ENCODE measurements around the gene FAM222A. TPM values are rescaled to one million over a fixed set of nuclear protein-coding genes. Genes with fewer than 3 reads are reported as not detected.
A peak's percentile ranks its signal among the peaks of the same experiment; 100 is the strongest.

FAM222A gene
- total and polyA plus RNA-seq, 2 of the 8 experiments (the other 6 are each of a cell fraction or from before 2014, with no cell fraction given) = 0.94 to 1.1 TPM

DNA sequence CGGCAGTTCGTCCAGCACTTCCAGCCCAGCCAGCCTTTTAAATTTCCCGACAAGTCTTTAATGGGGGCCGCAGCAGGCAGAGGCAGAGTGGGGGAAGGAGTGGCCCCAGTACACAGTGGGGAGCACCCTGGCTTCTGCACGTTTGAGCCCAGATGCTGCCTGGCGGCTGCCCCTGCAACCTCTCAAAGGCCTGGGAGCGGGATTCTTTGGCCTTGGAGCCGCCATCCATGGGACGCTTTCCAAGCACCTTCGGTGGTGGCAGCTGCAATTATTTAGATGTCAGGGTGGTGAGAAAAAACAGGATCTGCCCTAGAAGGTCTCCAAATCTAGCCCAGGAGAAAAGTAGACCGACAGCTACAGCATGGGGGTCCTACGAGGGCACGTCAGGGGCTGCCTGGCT is 46.0 kb downstream of the FAM222A start:
- H3K4me1 ChIP-seq (replicated peaks in 1 of 4; ENCODE audit: control insufficient read depth in 3 of 4, insufficient read depth in 4 of 4, low read length in 3 of 4) = peaks cover 0 to 10% (median 5%) of the 10 kb centered on the region in 4 experiments; a peak in 5 of 7 replicates
- no peak overlapping the region for H4K8ac ChIP-seq (ENCODE audit: extremely low read depth, insufficient read depth, low read length)
- H3K4me3 ChIP-seq (ENCODE audit: extremely low read depth in 1 of 4, insufficient read depth in 2 of 4, low read depth in 3 of 4, low read length in 4 of 4) = no peak overlapping the region
- H2AK5ac ChIP-seq (ENCODE audit: low read depth, low read length) = no peak overlapping the region
- POLR2A ChIA-PET (ENCODE audit: partially characterized antibody) = no interaction called here
- H2BK12ac ChIP-seq (ENCODE audit: low read depth, low read length) = no peak overlapping the region
- no peaks in the 10 kb centered on the region for H3K79me1 ChIP-seq (ENCODE audit: low read depth, low read length)
- no peaks in the 10 kb centered on the region for H3K27me3 ChIP-seq (replicated peaks in 1 of 4; ENCODE audit: control insufficient read depth in 3 of 4, extremely low read depth in 1 of 4, insufficient read depth in 3 of 4, low read length in 3 of 4)
- no peak overlapping the region for H3K4me2 ChIP-seq (ENCODE audit: insufficient read depth in 1 of 2, low read depth in 2 of 2, low read length in 2 of 2)
- 75% methylated on average over 13 of the region's 13 CpGs; no CpG with 5 or more reads in 1 of the 2 experiments for WGBS, 2 experiments (ENCODE audit: extremely low coverage in 1 of 2, insufficient coverage in 1 of 2, insufficient read length in 1 of 2, insufficient replicate concordance in 2 of 2, low coverage in 1 of 2, low lambda C conversion rate in 2 of 2, missing lambda C conversion rate in 1 of 2)
- no peak overlapping the region for H2BK15ac ChIP-seq (ENCODE audit: low read length)
- H3K23ac ChIP-seq (ENCODE audit: insufficient read length) = no peak overlapping the region
- H3K23me2 ChIP-seq (ENCODE audit: low read depth, low read length) = no peaks in the 10 kb centered on the region
- H3K56ac ChIP-seq (replicated peaks; ENCODE audit: insufficient read length, low read depth, low read length) = no peak overlapping the region
- no peak overlapping the region for H4K5ac ChIP-seq (ENCODE audit: insufficient read length, low read depth, low read length)
- H3K9ac ChIP-seq (replicated peaks in 1 of 4; ENCODE audit: extremely low read depth in 1 of 4, low read depth in 3 of 4, low read length in 3 of 4) = no peak overlapping the region
- CTCF ChIA-PET (ENCODE audit: partially characterized antibody) = interaction anchor here (0.6 to 10.0 kb wide), 11 partner anchors 10 to 326 kb away, joined by 3 to 120 read pairs (median 4); no protein-coding TSS in a partner anchor
- no peaks in the 10 kb centered on the region for H4K20me1 ChIP-seq (replicated peaks in 1 of 2; ENCODE audit: control insufficient read depth in 1 of 2, insufficient read depth in 2 of 2, low read length in 2 of 2)
- H3K36me3 ChIP-seq (ENCODE audit: control insufficient read depth in 2 of 4, insufficient read depth in 4 of 4, low read length in 3 of 4) = no peaks in the 10 kb centered on the region
- H2BK120ac ChIP-seq (replicated peaks; ENCODE audit: low read depth, low read length) = no peak overlapping the region
- peak in 1 of 2 experiments; percentile 43 for DNase-seq (ENCODE audit: low read depth in 1 of 2, low spot score in 2 of 2)
- no peak overlapping the region for H3K27ac ChIP-seq (ENCODE audit: low read depth, low read length)
- H3K9me3 ChIP-seq (ENCODE audit: insufficient read depth in 2 of 2, low read depth in 1 of 2, low read length in 1 of 2) = no peaks in the 10 kb centered on the region
- H2BK5ac ChIP-seq (ENCODE audit: low read depth, low read length) = no peak overlapping the region
- H3K14ac ChIP-seq (ENCODE audit: insufficient read length) = no peak overlapping the region
- no peak overlapping the region for H2AFZ ChIP-seq (ENCODE audit: low read length)
- no peaks in the 10 kb centered on the region for H3K79me2 ChIP-seq (ENCODE audit: control insufficient read depth in 1 of 2, insufficient read depth in 2 of 2, low read length in 2 of 2)
- no peak overlapping the region for H2BK20ac ChIP-seq (ENCODE audit: low read length)
- no peak overlapping the region for H4K91ac ChIP-seq (replicated peaks; ENCODE audit: insufficient read length, low read length)
- no peak for FAIRE-seq
- no peak overlapping the region for H3K18ac ChIP-seq (ENCODE audit: extremely low read depth, low read length)
- H3K4ac ChIP-seq (replicated peaks; ENCODE audit: insufficient read length, low read depth, low read length) = no peak overlapping the region
- TF ChIP-seq TAF1 (IDR thresholded peaks at IDR 0.05; ENCODE audit: low read depth, low read length) (no peak), PHF8 (conservative IDR thresholded peaks at IDR 0.05; ENCODE audit: low read depth, low read length) (no peak), BCL11A (IDR thresholded peaks at IDR 0.05; ENCODE audit: low read depth in 2 of 2, low read length in 2 of 2) (no peak), TCF12 (IDR thresholded peaks at IDR 0.05; ENCODE audit: low read depth, low read length) (no peak), FOSL1 (IDR thresholded peaks at IDR 0.05; ENCODE audit: insufficient read depth, low read depth, low read length) (no peak), POLR2A (IDR thresholded peaks at IDR 0.05; ENCODE audit: control extremely low read depth in 1 of 2, low read depth in 2 of 2, low read length in 2 of 2) (no peak), KDM5A (IDR thresholded peaks at IDR 0.05; ENCODE audit: low read length) (no peak), EZH2 (IDR thresholded peaks at IDR 0.05; ENCODE audit: low read depth, low read length, severe bottlenecking) (no peak), POU5F1 (IDR thresholded peaks at IDR 0.05; ENCODE audit: low read depth, low read length) (no peak)
- TF ChIP-seq, protein P1, sequence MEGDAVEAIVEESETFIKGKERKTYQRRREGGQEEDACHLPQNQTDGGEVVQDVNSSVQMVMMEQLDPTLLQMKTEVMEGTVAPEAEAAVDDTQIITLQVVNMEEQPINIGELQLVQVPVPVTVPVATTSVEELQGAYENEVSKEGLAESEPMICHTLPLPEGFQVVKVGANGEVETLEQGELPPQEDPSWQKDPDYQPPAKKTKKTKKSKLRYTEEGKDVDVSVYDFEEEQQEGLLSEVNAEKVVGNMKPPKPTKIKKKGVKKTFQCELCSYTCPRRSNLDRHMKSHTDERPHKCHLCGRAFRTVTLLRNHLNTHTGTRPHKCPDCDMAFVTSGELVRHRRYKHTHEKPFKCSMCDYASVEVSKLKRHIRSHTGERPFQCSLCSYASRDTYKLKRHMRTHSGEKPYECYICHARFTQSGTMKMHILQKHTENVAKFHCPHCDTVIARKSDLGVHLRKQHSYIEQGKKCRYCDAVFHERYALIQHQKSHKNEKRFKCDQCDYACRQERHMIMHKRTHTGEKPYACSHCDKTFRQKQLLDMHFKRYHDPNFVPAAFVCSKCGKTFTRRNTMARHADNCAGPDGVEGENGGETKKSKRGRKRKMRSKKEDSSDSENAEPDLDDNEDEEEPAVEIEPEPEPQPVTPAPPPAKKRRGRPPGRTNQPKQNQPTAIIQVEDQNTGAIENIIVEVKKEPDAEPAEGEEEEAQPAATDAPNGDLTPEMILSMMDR (IDR thresholded peaks at IDR 0.05; ENCODE audit: control extremely low read depth in 1 of 3, insufficient read depth in 1 of 3, low read depth in 1 of 3, low read length in 3 of 3) = no peak
